SK-N-SH treated with all-trans-retinoic acid at 6 μM for 48 hours (cell line): ENCODE measurements around the gene MRPL58.
"Not testable (repeated sequence)": the region's sequence is repeated elsewhere in the genome, so short reads cannot be mapped to it uniquely, and the experiment has no call there.

Experiments used
- ARNTL ChIP-seq: fragments of 450-650 bp; formaldehyde crosslinking; IDR thresholded peaks from 2 replicates; pipeline ENCODE4 v1.5.0; 2020; ENCODE audit warnings: low read depth, mild to moderate bottlenecking, moderate library complexity, borderline replicate concordance
- CSDC2 ChIP-seq: fragments of 250-450 bp; sonication (Bioruptor Pico); IDR thresholded peaks from 2 replicates; pipeline ENCODE4 v1.5.0; 2020; ENCODE audit warnings: mild to moderate bottlenecking, moderate library complexity
- ESRRG ChIP-seq: fragments of 250-450 bp; sonication (Bioruptor Pico); IDR thresholded peaks from 2 replicates; pipeline ENCODE4 v1.6.1; 2021; ENCODE audit warnings: mild to moderate bottlenecking
- GLIS3 ChIP-seq: fragments of 250-450 bp; sonication (Bioruptor Pico); IDR thresholded peaks from 2 replicates; pipeline ENCODE4 v1.5.0; 2020; ENCODE audit warnings: mild to moderate bottlenecking, moderate library complexity
- OSR1 ChIP-seq: fragments of 250-450 bp; sonication (Bioruptor Pico); IDR thresholded peaks from 2 replicates; pipeline ENCODE4 v1.8.0; 2022; ENCODE audit warnings: moderate library complexity, mild to moderate bottlenecking, inconsistent platforms
- RARB ChIP-seq: fragments of 250-450 bp; sonication (Bioruptor Pico); IDR thresholded peaks from 2 replicates; pipeline ENCODE4 v1.8.0; 2021; ENCODE audit warnings: mild to moderate bottlenecking, moderate library complexity
- TCF4 ChIP-seq: fragments of 250-450 bp; sonication (Bioruptor Pico); IDR thresholded peaks from 2 replicates; pipeline ENCODE4 v1.8.0; 2021; ENCODE audit warnings: mild to moderate bottlenecking, moderate library complexity, borderline replicate concordance
- ZC3H10 ChIP-seq: fragments of 250-450 bp; sonication (Bioruptor Pico); IDR thresholded peaks from 2 replicates; pipeline ENCODE4 v1.5.1; 2021; ENCODE audit warnings: mild to moderate bottlenecking, moderate library complexity
- ZFP3 ChIP-seq: fragments of 250-450 bp; sonication (Bioruptor Pico); IDR thresholded peaks from 2 replicates; pipeline ENCODE4 v1.5.0; 2020; ENCODE audit warnings: mild to moderate bottlenecking, moderate library complexity
- ZFP30 ChIP-seq: fragments of 450-650 bp; formaldehyde crosslinking; IDR thresholded peaks from 2 replicates; pipeline ENCODE4 v1.5.0; 2022; ENCODE audit warnings: mild to moderate bottlenecking, moderate library complexity
- ZNF565 ChIP-seq: fragments of 450-650 bp; formaldehyde crosslinking; conservative IDR thresholded peaks from 2 replicates; pipeline ENCODE4 v1.5.0; 2020; ENCODE audit warnings: low read depth, mild to moderate bottlenecking, moderate library complexity
- TF ChIP-seq, protein P1 (sequence below): fragments of 250-450 bp; sonication (Bioruptor Pico); IDR thresholded peaks from 2 replicates; pipeline ENCODE4 v1.5.1; 2021; ENCODE audit warnings: mild to moderate bottlenecking, moderate library complexity
- TF ChIP-seq, protein P2 (sequence below): fragments of 250-450 bp; sonication (Bioruptor Pico); IDR thresholded peaks from 2 replicates; pipeline ENCODE4 v1.8.0; 2020; ENCODE audit warnings: mild to moderate bottlenecking, moderate library complexity, borderline replicate concordance
- TF ChIP-seq, protein P3 (sequence below): fragments of 250-450 bp; sonication (Bioruptor Pico); IDR thresholded peaks from 2 replicates; pipeline ENCODE4 v1.5.0; 2020; ENCODE audit warnings: mild to moderate bottlenecking, moderate library complexity

- TF ChIP-seq CSDC2 (CRISPR knock-in tag); ZC3H10; OSR1 (CRISPR knock-in tag); RARB (CRISPR knock-in tag); GLIS3 (CRISPR knock-in tag); TCF4 (CRISPR knock-in tag); ZFP3 (CRISPR knock-in tag); ESRRG (CRISPR knock-in tag); ARNTL (CRISPR knock-in tag); ZNF565 (CRISPR knock-in tag); ZFP30: not testable (repeated sequence)
- TF ChIP-seq, protein P1, sequence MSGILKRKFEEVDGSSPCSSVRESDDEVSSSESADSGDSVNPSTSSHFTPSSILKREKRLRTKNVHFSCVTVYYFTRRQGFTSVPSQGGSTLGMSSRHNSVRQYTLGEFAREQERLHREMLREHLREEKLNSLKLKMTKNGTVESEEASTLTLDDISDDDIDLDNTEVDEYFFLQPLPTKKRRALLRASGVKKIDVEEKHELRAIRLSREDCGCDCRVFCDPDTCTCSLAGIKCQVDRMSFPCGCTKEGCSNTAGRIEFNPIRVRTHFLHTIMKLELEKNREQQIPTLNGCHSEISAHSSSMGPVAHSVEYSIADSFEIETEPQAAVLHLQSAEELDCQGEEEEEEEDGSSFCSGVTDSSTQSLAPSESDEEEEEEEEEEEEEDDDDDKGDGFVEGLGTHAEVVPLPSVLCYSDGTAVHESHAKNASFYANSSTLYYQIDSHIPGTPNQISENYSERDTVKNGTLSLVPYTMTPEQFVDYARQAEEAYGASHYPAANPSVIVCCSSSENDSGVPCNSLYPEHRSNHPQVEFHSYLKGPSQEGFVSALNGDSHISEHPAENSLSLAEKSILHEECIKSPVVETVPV (CRISPR knock-in tag) = not testable (repeated sequence)
- TF ChIP-seq, protein P2, sequence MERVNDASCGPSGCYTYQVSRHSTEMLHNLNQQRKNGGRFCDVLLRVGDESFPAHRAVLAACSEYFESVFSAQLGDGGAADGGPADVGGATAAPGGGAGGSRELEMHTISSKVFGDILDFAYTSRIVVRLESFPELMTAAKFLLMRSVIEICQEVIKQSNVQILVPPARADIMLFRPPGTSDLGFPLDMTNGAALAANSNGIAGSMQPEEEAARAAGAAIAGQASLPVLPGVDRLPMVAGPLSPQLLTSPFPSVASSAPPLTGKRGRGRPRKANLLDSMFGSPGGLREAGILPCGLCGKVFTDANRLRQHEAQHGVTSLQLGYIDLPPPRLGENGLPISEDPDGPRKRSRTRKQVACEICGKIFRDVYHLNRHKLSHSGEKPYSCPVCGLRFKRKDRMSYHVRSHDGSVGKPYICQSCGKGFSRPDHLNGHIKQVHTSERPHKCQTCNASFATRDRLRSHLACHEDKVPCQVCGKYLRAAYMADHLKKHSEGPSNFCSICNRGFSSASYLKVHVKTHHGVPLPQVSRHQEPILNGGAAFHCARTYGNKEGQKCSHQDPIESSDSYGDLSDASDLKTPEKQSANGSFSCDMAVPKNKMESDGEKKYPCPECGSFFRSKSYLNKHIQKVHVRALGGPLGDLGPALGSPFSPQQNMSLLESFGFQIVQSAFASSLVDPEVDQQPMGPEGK (CRISPR knock-in tag) = not testable (repeated sequence)
- TF ChIP-seq, protein P3, sequence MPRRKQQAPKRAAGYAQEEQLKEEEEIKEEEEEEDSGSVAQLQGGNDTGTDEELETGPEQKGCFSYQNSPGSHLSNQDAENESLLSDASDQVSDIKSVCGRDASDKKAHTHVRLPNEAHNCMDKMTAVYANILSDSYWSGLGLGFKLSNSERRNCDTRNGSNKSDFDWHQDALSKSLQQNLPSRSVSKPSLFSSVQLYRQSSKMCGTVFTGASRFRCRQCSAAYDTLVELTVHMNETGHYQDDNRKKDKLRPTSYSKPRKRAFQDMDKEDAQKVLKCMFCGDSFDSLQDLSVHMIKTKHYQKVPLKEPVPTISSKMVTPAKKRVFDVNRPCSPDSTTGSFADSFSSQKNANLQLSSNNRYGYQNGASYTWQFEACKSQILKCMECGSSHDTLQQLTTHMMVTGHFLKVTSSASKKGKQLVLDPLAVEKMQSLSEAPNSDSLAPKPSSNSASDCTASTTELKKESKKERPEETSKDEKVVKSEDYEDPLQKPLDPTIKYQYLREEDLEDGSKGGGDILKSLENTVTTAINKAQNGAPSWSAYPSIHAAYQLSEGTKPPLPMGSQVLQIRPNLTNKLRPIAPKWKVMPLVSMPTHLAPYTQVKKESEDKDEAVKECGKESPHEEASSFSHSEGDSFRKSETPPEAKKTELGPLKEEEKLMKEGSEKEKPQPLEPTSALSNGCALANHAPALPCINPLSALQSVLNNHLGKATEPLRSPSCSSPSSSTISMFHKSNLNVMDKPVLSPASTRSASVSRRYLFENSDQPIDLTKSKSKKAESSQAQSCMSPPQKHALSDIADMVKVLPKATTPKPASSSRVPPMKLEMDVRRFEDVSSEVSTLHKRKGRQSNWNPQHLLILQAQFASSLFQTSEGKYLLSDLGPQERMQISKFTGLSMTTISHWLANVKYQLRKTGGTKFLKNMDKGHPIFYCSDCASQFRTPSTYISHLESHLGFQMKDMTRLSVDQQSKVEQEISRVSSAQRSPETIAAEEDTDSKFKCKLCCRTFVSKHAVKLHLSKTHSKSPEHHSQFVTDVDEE (CRISPR knock-in tag) = not testable (repeated sequence)
These were observed 12.9 kb downstream of the MRPL58 start for GRCh38 chr17:75025398-75025734.
